HG03439 (cell line): Measurements from ENCODE around the gene FMNL2.

Source experiments
- ATAC-seq: cut with Tn5 transposase; IDR thresholded peaks from one replicate; pipeline ENCODE4 v1.9.1; 2021; ENCODE audit warnings: mild to moderate bottlenecking, moderate library complexity; ENCODE audit not compliant: unreplicated experiment

FMNL2 gene

GRCh38 chr2:152548111-152548875, 213.3 kb downstream of the FMNL2 start:
- no peak for ATAC-seq

GRCh38 chr2:152548996-152549395, 214.0 kb downstream of the FMNL2 start:
- ATAC-seq = no peak

- no peak for ATAC-seq
Observed at GRCh38 chr2:152549423-152549822, 214.4 kb downstream of the FMNL2 start.

- ATAC-seq = no peak
Observed at GRCh38 chr2:152550386-152550785, 215.4 kb downstream of the FMNL2 start.

GRCh38 chr2:152552888-152553287, 217.9 kb downstream of the FMNL2 start:
- ATAC-seq = no peak

- no peak for ATAC-seq
Observed at GRCh38 chr2:152553518-152553917, 218.5 kb downstream of the FMNL2 start.

- no peak for ATAC-seq
Observed at GRCh38 chr2:152555048-152555447, 220.1 kb downstream of the FMNL2 start.

- no peak for ATAC-seq
Observed at GRCh38 chr2:152556506-152556905, 221.5 kb downstream of the FMNL2 start.

- ATAC-seq = no peak
Observed at GRCh38 chr2:152557273-152557888, 222.4 kb downstream of the FMNL2 start.

- no peak for ATAC-seq
Observed at GRCh38 chr2:152558158-152558984, 223.4 kb downstream of the FMNL2 start.

GRCh38 chr2:152559008-152559407, 224.0 kb downstream of the FMNL2 start:
- no peak for ATAC-seq

GRCh38 chr2:152560166-152560565, 225.2 kb downstream of the FMNL2 start:
- no peak for ATAC-seq

- no peak for ATAC-seq
Observed at GRCh38 chr2:152560873-152561595, 226.1 kb downstream of the FMNL2 start.

GRCh38 chr2:152562198-152562884, 227.4 kb downstream of the FMNL2 start:
- no peak for ATAC-seq

GRCh38 chr2:152563764-152564163, 228.8 kb downstream of the FMNL2 start:
- ATAC-seq = no peak

GRCh38 chr2:152564754-152565551, 230.0 kb downstream of the FMNL2 start:
- ATAC-seq = peak; percentile 89

- ATAC-seq = peak; percentile 56
Observed at GRCh38 chr2:152565884-152566727, 231.1 kb downstream of the FMNL2 start.

GRCh38 chr2:152566728-152567069, 231.7 kb downstream of the FMNL2 start:
- peak; percentile 30 for ATAC-seq

- ATAC-seq = no peak
Observed at GRCh38 chr2:152568531-152568930, 233.6 kb downstream of the FMNL2 start.
